Measurements from ENCODE around the gene WDR41. TPM values are rescaled to one million over a fixed set of nuclear protein-coding genes. Genes with fewer than 3 reads are reported as not detected.

Gene WDR41
- total RNA-seq, 3 donors from 2014 or later = 15.8 to 33.1 (median 21.8) TPM

- intact Hi-C loops (cut with DNase I, micrococcal nuclease) = loop anchor here in 1 of 2 donors (5.0 kb wide), 1 partner anchor 74 kb away; no protein-coding TSS in a partner anchor
- Histone ChIP-seq H3K9me3 (no peaks in the 10 kb centered on the region), H3K36me3 (ENCODE audit: low read depth) (no peaks in the 10 kb centered on the region), H3K4me3 (no peak overlapping the region), H3K4me1 (ENCODE audit: low read depth) (peaks cover 5% of the 10 kb centered on the region)
- DNase-seq (no peak), ATAC-seq (no peak)
- TF ChIP-seq CTCF (IDR thresholded peaks at IDR 0.05) = no peak
Observed at GRCh38 chr5:77423022-77423750, 68.9 kb downstream of the WDR41 start.

GRCh38 chr5:77420940-77421339 is 71.2 kb downstream of the WDR41 start:
- Histone ChIP-seq H3K36me3 (ENCODE audit: low read depth) (no peaks in the 10 kb centered on the region), H3K4me3 (no peak overlapping the region), H3K9me3 (no peaks in the 10 kb centered on the region), H3K4me1 (ENCODE audit: low read depth) (peaks cover 5% of the 10 kb centered on the region)
- TF ChIP-seq CTCF (IDR thresholded peaks at IDR 0.05) = no peak
- no peak for DNase-seq
- peak; percentile 66 for ATAC-seq
- intact Hi-C loops (cut with DNase I, micrococcal nuclease) = loop anchor here in 1 of 2 donors (5.0 kb wide), 1 partner anchor 76 kb away; no protein-coding TSS in a partner anchor

- H3K9me3 ChIP-seq = no peaks in the 10 kb centered on the region
- TF ChIP-seq CTCF (IDR thresholded peaks at IDR 0.05) = no peak
- intact Hi-C loops (cut with DNase I, micrococcal nuclease) = loop anchor here in 1 of 2 donors (5.0 kb wide), 1 partner anchor 77 kb away; no protein-coding TSS in a partner anchor
- DNase-seq (peak in 1 of 3 donors; percentile 23), ATAC-seq (peak; percentile 80)
- no peaks in the 10 kb centered on the region for H3K36me3 ChIP-seq (ENCODE audit: low read depth)
- peaks cover 5% of the 10 kb centered on the region for H3K4me1 ChIP-seq (ENCODE audit: low read depth)
- no peak overlapping the region for H3K4me3 ChIP-seq
Observed at GRCh38 chr5:77419644-77420582, 72.2 kb downstream of the WDR41 start.

- Histone ChIP-seq H3K4me1 (ENCODE audit: low read depth) (peaks cover 5% of the 10 kb centered on the region), H3K4me3 (no peak overlapping the region), H3K9me3 (no peaks in the 10 kb centered on the region), H3K36me3 (ENCODE audit: low read depth) (no peaks in the 10 kb centered on the region)
- no peak for TF ChIP-seq CTCF (IDR thresholded peaks at IDR 0.05)
- no peak for ATAC-seq
- intact Hi-C loops (cut with DNase I, micrococcal nuclease) = no loop called here
- DNase-seq = no peak
Observed at GRCh38 chr5:77418601-77419581, 73.2 kb downstream of the WDR41 start.

GRCh38 chr5:77418162-77418561 is 74.0 kb downstream of the WDR41 start:
- Histone ChIP-seq H3K4me1 (ENCODE audit: low read depth) (peaks cover 5% of the 10 kb centered on the region), H3K9me3 (no peaks in the 10 kb centered on the region), H3K36me3 (ENCODE audit: low read depth) (no peaks in the 10 kb centered on the region), H3K4me3 (no peak overlapping the region)
- DNase-seq (no peak), ATAC-seq (no peak)
- intact Hi-C loops (cut with DNase I, micrococcal nuclease) = no loop called here
- TF ChIP-seq CTCF (IDR thresholded peaks at IDR 0.05) = no peak
